Fibroblast of the aortic adventitia (primary cell): ENCODE data around the gene ODF4. TPM values are rescaled to one million over a fixed set of nuclear protein-coding genes. Genes with fewer than 3 reads are reported as not detected.
"Not testable (repeated sequence)": the region's sequence is repeated elsewhere in the genome, so short reads cannot be mapped to it uniquely, and the experiment has no call there.

Experiments
- DNase-seq: peaks from one replicate; pipeline ENCODE4 v3.0.0-alpha.2; 2010; ENCODE audit warnings: low read depth
- H3K4me3 ChIP-seq: 2 replicates; pipeline ENCODE4 v1.5.1; 2011; ENCODE audit warnings: low read depth, mild to moderate bottlenecking, control low read depth, low read length, moderate library complexity
- CTCF ChIP-seq: IDR thresholded peaks from 2 replicates; pipeline ENCODE4 v1.5.1; 2011; ENCODE audit warnings: mild to moderate bottlenecking, low read length, control low read depth, inconsistent platforms; ENCODE audit not compliant: insufficient read depth
- small RNA-seq: library from RNA; depleted of rRNA; stranded (forward); fragments of <200 nt; gene quantifications from one replicate; pipeline ENCODE3, GENCODE V24; 2012
- total RNA-seq: library from RNA; depleted of rRNA; stranded (reverse); fragments of >200 nt; gene quantifications from 2 replicates; pipeline ENCODE4 v1.2.3, GENCODE V29; 2012; ENCODE audit warnings: low replicate concordance

Gene ODF4
- total RNA-seq, 1 donor = not detected

- no peak for DNase-seq
- no peak overlapping the region for H3K4me3 ChIP-seq
- no peak for TF ChIP-seq CTCF
Observed at GRCh38 chr17:8393470-8394231, 54.0 kb downstream of the ODF4 start.

- not testable (repeated sequence) for DNase-seq, H3K4me3 ChIP-seq
Observed at GRCh38 chr17:8394497-8394896, 54.9 kb downstream of the ODF4 start.

Small RNA genes within 50 kb of the gene (small RNA-seq; reads per million reads assigned to genes)
- not detected for gene RF00265

Other genes starting within 250 kb of the ODF4 start
- gene ALOXE3, start 221.3 kb upstream of the ODF4 start, total RNA-seq = 0.09 TPM in 1 of 2 replicates, not detected in the other
- gene HES7, start 215.7 kb upstream of the ODF4 start, total RNA-seq = 0.09 TPM in 1 of 2 replicates, not detected in the other
- gene PER1, start 187.4 kb upstream of the ODF4 start, total RNA-seq = 1.6 and 12.7 TPM in 2 replicates
- gene VAMP2, start 176.9 kb upstream of the ODF4 start, total RNA-seq = 5.2 and 6.0 TPM in 2 replicates
- gene TMEM107, start 163.5 kb upstream of the ODF4 start, total RNA-seq = 17.3 and 32.7 TPM in 2 replicates
- 3.8 and 7.7 TPM in 2 replicates for gene BORCS6, start 149.7 kb upstream of the ODF4 start, total RNA-seq
- gene AURKB, start 129.3 kb upstream of the ODF4 start, total RNA-seq = 5.7 and 31.8 TPM in 2 replicates
- 4.2 and 12.8 TPM in 2 replicates for gene CTC1, start 91.8 kb upstream of the ODF4 start, total RNA-seq
- 22.1 and 37.0 TPM in 2 replicates for gene PFAS, start 90.6 kb upstream of the ODF4 start, total RNA-seq
- 11.0 and 11.4 TPM in 2 replicates for gene RANGRF, start 51.2 kb upstream of the ODF4 start, total RNA-seq
- 1.5 and 1.8 TPM in 2 replicates for gene SLC25A35, start 44.4 kb upstream of the ODF4 start, total RNA-seq
- 0.09 and 0.33 TPM in 2 replicates for gene ARHGEF15, start 29.6 kb upstream of the ODF4 start, total RNA-seq
- 2,801 and 6,665 TPM in 2 replicates for gene RPL26, start 43.4 kb downstream of the ODF4 start, total RNA-seq
- not detected in 2 replicates for gene RNF222, start 58.0 kb downstream of the ODF4 start, total RNA-seq
- 42.6 and 68.8 TPM in 2 replicates for gene NDEL1, start 96.0 kb downstream of the ODF4 start, total RNA-seq